ENCODE measurements around the gene ZNF784.

Gene ZNF784

DNA sequence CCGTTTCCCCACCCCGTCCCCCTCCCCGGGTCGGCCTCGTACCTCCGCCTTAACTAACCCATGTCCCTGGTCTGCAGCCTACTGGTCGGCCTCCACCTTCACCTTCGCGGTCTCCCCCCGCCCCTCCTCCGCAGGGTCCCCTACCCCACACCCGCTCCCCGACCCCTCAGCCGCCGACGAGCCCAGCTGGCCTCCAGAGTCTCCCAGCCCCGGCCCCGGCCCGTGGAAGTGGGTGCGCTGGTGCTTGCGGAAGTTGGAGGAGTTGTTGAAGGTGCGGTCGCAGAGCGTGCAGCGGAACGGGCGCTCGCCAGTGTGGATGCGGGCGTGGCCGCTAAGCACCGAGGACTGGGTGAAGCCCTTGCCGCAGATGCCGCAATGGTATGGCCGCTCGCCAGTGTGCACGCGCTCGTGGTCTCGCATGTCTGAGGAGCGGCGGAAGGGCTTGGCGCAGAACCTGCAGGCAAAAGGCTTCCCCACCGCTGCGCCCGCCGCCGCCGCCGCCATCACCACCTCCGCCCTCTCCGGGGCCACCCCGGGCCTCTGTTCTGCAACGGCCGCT lies 2.6 kb downstream of the ZNF784 start:
- no peak overlapping the region for H3K4me3 ChIP-seq (ENCODE audit: low read depth, low read length)
- in situ Hi-C loops (cut with HindIII; ENCODE audit: low sequenced_read_pairs): no loop called here
- DNase-seq (ENCODE audit: low read depth, low spot score): no peak
- TF ChIP-seq, protein P1, sequence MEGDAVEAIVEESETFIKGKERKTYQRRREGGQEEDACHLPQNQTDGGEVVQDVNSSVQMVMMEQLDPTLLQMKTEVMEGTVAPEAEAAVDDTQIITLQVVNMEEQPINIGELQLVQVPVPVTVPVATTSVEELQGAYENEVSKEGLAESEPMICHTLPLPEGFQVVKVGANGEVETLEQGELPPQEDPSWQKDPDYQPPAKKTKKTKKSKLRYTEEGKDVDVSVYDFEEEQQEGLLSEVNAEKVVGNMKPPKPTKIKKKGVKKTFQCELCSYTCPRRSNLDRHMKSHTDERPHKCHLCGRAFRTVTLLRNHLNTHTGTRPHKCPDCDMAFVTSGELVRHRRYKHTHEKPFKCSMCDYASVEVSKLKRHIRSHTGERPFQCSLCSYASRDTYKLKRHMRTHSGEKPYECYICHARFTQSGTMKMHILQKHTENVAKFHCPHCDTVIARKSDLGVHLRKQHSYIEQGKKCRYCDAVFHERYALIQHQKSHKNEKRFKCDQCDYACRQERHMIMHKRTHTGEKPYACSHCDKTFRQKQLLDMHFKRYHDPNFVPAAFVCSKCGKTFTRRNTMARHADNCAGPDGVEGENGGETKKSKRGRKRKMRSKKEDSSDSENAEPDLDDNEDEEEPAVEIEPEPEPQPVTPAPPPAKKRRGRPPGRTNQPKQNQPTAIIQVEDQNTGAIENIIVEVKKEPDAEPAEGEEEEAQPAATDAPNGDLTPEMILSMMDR (IDR thresholded peaks at IDR 0.05; ENCODE audit: low read depth, low read length): no peak

DNA sequence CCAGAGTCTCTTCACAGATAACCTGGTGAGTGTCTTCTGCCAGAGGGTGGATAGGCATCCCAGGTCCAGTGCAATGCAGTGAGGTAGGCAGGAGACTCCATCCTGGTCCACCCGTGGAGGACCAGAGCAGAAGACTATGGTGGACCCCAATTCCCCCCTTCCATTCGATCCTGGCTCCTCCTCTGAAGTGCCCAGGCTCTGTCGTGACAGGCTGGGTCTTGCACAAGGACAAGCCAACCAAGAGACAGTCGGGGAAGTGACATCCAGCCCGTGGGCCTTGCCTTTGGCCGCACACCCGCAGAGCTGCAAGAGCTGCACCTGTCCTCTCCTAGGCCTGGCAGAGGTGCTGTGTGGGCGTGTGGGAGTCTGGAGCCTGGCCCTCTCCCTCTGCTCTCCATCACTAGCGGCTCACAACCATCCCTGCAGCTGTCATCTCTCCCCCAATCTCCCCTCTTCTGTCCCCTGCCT lies 3.1 kb downstream of the ZNF784 start:
- in situ Hi-C loops (cut with HindIII; ENCODE audit: low sequenced_read_pairs): no loop called here
- DNase-seq (ENCODE audit: low read depth, low spot score): no peak
- TF ChIP-seq, protein P1 (IDR thresholded peaks at IDR 0.05; ENCODE audit: low read depth, low read length): no peak
- H3K4me3 ChIP-seq (ENCODE audit: low read depth, low read length): no peak overlapping the region

DNA sequence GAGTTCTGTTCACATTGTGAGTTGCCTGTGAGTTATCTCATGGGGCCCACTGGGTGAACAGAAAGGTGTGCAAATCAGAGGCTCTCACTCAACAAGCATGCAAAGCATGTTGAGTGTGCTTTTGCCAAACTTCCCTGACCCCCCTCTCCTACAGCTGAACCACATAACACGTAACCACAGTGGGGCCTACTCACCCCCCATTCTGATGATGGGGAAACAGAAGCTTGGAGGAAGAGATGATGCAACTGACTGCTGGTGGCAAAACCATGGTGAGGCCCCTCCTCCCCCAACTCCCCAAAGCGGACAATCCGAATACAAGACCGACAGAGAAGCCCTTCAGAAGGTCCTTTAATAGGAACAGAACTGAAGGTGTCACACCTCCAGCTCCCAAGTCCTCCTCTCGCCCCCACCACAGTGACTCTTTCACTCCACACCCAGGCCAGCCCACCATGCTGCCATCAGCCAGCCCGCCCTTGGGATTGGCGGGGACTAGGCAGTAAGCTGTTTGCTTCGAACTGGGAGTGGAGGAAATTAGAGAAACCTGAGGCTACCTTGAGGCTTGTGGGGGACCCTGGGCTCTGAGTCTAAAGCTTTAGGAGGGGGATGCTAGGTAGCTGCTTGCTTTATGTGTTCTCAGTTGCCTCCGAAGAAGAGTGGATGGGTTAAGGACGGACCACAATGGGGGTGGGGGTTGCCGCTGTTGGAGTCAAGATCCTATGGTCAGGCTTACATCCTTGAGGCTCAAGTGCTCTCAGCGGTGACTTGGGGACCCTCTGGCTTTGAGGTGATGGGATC lies 3.8 kb downstream of the ZNF784 start:
- TF ChIP-seq, protein P1 (IDR thresholded peaks at IDR 0.05; ENCODE audit: low read depth, low read length): no peak
- no peak for DNase-seq (ENCODE audit: low read depth, low spot score)
- in situ Hi-C loops (cut with HindIII; ENCODE audit: low sequenced_read_pairs): no loop called here
- H3K4me3 ChIP-seq (ENCODE audit: low read depth, low read length): no peak overlapping the region

DNA sequence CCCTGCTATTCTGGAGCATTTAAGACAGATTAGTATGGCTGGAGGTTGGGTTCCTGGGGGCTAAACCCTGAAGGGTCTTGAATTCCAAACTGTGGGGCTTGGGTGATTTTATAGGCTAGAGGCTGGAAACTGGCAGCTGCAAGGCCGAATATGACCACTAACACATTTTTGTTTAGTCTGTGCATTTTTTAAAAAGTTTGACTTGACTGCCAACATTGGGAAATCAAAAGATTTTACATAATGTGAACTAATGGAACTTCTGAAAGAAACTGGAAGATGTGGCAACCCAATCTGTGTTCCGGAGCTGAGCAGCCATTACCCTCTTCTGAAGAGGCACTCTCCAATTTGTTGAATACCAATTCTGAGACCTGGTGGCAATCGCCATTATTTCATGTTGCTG lies 5.1 kb downstream of the ZNF784 start:
- in situ Hi-C loops (cut with HindIII; ENCODE audit: low sequenced_read_pairs): no loop called here
- H3K4me3 ChIP-seq (ENCODE audit: low read depth, low read length): no peak overlapping the region
- no peak for DNase-seq (ENCODE audit: low read depth, low spot score)
- TF ChIP-seq, protein P1 (IDR thresholded peaks at IDR 0.05; ENCODE audit: low read depth, low read length): no peak

DNA sequence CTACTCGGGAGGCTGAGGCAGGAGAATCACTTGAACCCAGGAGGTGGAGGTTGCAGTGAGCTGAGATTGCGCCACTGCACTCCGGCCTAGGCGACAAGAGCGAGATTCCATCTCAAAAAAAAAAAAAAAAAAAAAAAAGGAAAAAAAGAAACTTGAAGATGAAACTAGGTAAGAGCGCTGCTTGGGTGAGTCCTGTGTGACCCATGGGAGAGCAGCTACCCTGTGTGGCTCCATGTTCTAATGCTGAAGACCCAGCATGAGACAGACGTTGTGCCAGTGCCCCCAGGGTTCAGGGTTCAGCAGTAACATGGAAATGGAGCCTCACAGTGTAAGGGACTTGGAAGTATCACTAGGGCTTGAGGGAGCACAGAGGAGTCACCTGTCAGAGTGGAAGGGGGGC lies 5.9 kb downstream of the ZNF784 start:
- in situ Hi-C loops (cut with HindIII; ENCODE audit: low sequenced_read_pairs): no loop called here
- TF ChIP-seq, protein P1 (IDR thresholded peaks at IDR 0.05; ENCODE audit: low read depth, low read length): no peak
- H3K4me3 ChIP-seq (ENCODE audit: low read depth, low read length): no peak overlapping the region
- DNase-seq (ENCODE audit: low read depth, low spot score): no peak

DNA sequence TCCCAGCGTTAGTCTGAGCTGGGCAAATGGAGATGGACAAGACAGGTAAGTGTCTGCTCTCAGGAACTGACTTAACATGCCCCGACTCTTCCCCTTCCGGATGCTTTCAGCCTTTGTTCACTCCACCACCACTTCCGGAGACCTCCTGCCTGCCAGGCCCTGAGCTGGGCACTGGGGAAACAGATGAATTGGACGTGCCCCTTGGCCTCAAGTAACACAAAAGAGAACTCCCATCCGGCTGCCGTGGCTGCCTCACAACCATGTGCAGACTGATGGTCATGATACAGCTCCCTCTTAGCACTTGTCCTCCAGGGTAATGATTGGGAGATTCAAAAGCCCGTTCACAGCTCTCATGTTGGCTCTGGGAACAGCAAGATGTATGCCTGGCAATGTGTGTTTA lies 6.9 kb downstream of the ZNF784 start:
- in situ Hi-C loops (cut with HindIII; ENCODE audit: low sequenced_read_pairs): no loop called here
- no peak for DNase-seq (ENCODE audit: low read depth, low spot score)
- H3K4me3 ChIP-seq (ENCODE audit: low read depth, low read length): no peak overlapping the region

More for the DNA sequence above, 6.9 kb downstream of the ZNF784 start:
- TF ChIP-seq, protein P1 (IDR thresholded peaks at IDR 0.05; ENCODE audit: low read depth, low read length): no peak
